ENCODE measurements around the gene NKAIN2.

DNA sequence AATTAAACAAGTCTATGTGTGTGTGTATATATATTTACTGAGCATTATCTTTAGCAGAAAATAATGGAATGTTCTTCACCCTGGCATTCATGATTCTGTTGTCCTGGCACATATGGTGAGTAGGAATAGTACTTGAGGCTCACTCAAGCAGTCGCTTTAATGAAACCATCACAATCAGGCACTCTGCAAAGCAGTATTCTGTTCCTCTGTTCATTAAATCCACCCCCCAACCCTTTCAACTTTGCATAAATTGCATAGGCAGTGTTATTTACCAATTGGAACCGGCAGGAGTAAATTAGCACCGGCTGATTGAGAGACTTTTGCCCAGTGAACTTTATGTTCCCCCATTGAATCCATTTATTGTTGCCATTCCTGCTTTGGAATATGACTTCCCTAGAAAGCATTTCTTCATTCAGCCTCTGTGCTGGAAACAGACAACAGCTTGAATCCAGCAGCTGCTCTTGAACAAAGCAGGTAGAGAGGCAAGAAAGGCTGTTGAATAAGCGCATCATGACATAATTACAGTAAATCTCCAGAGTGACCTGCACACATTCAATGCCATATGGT is 890.6 kb downstream of the NKAIN2 start:
- TF ChIP-seq POLR2A (IDR thresholded peaks at IDR 0.05), result no peak
- no peak for TF ChIP-seq CTCF (IDR thresholded peaks at IDR 0.05)
